H1 (cell line): ENCODE results near the gene CLCN3. TPM values are rescaled to one million over a fixed set of nuclear protein-coding genes. Genes with fewer than 3 reads are reported as not detected.

Experiments
- CTCF ChIA-PET: fragments of 300-600 bp; sonication (Branson Sonifier 250); formaldehyde crosslinking; loops from one replicate; lab custom pipeline; 2021; ENCODE audit not compliant: partially characterized antibody; lab: Charles Lee
- POLR2A ChIA-PET: fragments of 300-600 bp; sonication (Branson Sonifier 250); formaldehyde crosslinking; loops from one replicate; lab custom pipeline; 2021; ENCODE audit warnings: inconsistent platforms; ENCODE audit not compliant: partially characterized antibody; lab: Charles Lee
- DNase-seq, 2 experiments: peaks; one replicate each; pipeline versions ENCODE4 v3.0.0 to v3.0.0-alpha.2; 2010 to 2022; ENCODE audit warnings: low spot score in 2 of 2, low read depth in 1 of 2, mixed read lengths in 1 of 2
- FAIRE-seq: peaks from 2 replicates; lab custom pipeline; 2011; peaks lifted over from hg19 to GRCh38; lab: Jason Lieb, UNC
- H2AFZ ChIP-seq: 2 replicates; pipeline ENCODE4 v1.8.1; 2012; ENCODE audit warnings: low read length, inconsistent platforms
- H2AK5ac ChIP-seq: 2 replicates; pipeline ENCODE4 v1.6.1; 2013; ENCODE audit warnings: low read depth, low read length
- H2BK120ac ChIP-seq: replicated peaks from 2 replicates; pipeline ENCODE3; 2013; ENCODE audit warnings: low read depth, low read length, inconsistent platforms
- H2BK12ac ChIP-seq: 2 replicates; pipeline ENCODE4 v1.6.1; 2013; ENCODE audit warnings: low read depth, low read length
- H2BK15ac ChIP-seq: 2 replicates; pipeline ENCODE4 v1.6.1; 2013; ENCODE audit warnings: low read length
- H2BK20ac ChIP-seq: 2 replicates; pipeline ENCODE4 v1.6.1; 2013; ENCODE audit warnings: low read length
- H2BK5ac ChIP-seq: 2 replicates; pipeline ENCODE4 v1.6.1; 2013; ENCODE audit warnings: low read depth, low read length
- H3K14ac ChIP-seq: 2 replicates; pipeline ENCODE4 v1.6.1; 2013; ENCODE audit warnings: inconsistent platforms; ENCODE audit not compliant: insufficient read length
- H3K18ac ChIP-seq: 2 replicates; pipeline ENCODE4 v1.6.1; 2013; ENCODE audit warnings: low read length; ENCODE audit errors: extremely low read depth
- H3K23ac ChIP-seq: 2 replicates; pipeline ENCODE4 v1.6.1; 2013; ENCODE audit warnings: inconsistent platforms; ENCODE audit not compliant: insufficient read length
- H3K23me2 ChIP-seq: 2 replicates; pipeline ENCODE4 v1.6.1; 2013; ENCODE audit warnings: low read depth, low read length
- H3K27ac ChIP-seq: 2 replicates; pipeline ENCODE4 v1.6.1; 2011; ENCODE audit warnings: low read depth, low read length, inconsistent platforms
- H3K27me3 ChIP-seq, 4 experiments: replicated peaks in 1 of 4; 1 replicate in 1 of 4; 2 replicates in 3 of 4; pipeline versions ENCODE4 v1.6.1 to v1.8.1; 2011 to 2013; ENCODE audit warnings: low read length in 3 of 4, mild to moderate bottlenecking in 3 of 4, inconsistent platforms in 2 of 4, mixed read lengths in 2 of 4, moderate library complexity in 1 of 4; ENCODE audit not compliant: control insufficient read depth in 3 of 4, insufficient read depth in 3 of 4; ENCODE audit errors: extremely low read depth in 1 of 4
- H3K36me3 ChIP-seq, 4 experiments: 2 replicates each; pipeline versions ENCODE4 v1.6.1 to v1.8.1; 2011 to 2013; ENCODE audit warnings: mild to moderate bottlenecking in 4 of 4, low read length in 3 of 4, moderate library complexity in 2 of 4, control low read depth in 1 of 4, inconsistent platforms in 1 of 4; ENCODE audit not compliant: insufficient read depth in 4 of 4, control insufficient read depth in 2 of 4
- H3K4ac ChIP-seq: replicated peaks from 2 replicates; pipeline ENCODE3; 2013; ENCODE audit warnings: low read length, low read depth, mixed read lengths, inconsistent platforms; ENCODE audit not compliant: insufficient read length
- H3K4me1 ChIP-seq, 4 experiments: replicated peaks in 1 of 4; 1 replicate in 1 of 4; 2 replicates in 3 of 4; pipeline versions ENCODE4 v1.6.1 to v1.8.1; 2011 to 2013; ENCODE audit warnings: low read length in 3 of 4, inconsistent platforms in 2 of 4, mixed read lengths in 1 of 4; ENCODE audit not compliant: insufficient read depth in 4 of 4, control insufficient read depth in 3 of 4
- H3K4me2 ChIP-seq, 2 experiments: 2 replicates each; pipeline versions ENCODE4 v1.6.1 to v1.8.1; 2011 to 2013; ENCODE audit warnings: low read depth in 2 of 2, low read length in 2 of 2, control low read depth in 1 of 2, inconsistent platforms in 1 of 2, mild to moderate bottlenecking in 1 of 2; ENCODE audit not compliant: insufficient read depth in 1 of 2
- H3K4me3 ChIP-seq, 4 experiments: fragments of 200-600, 300-600 bp in 1 of 4; sonication (generic), shearing (Covaris generic), sonication (Bioruptor Twin) in 1 of 4; 2 replicates each; pipeline versions ENCODE4 v1.5.1 to v1.8.1; 2011 to 2016; ENCODE audit warnings: low read length in 4 of 4, low read depth in 3 of 4, control low read depth in 2 of 4, inconsistent platforms in 2 of 4, mild to moderate bottlenecking in 2 of 4, mixed read lengths in 1 of 4, moderate library complexity in 1 of 4; ENCODE audit not compliant: insufficient read depth in 2 of 4; ENCODE audit errors: extremely low read depth in 1 of 4
- H3K56ac ChIP-seq: replicated peaks from 2 replicates; pipeline ENCODE3; 2013; ENCODE audit warnings: low read depth, mild to moderate bottlenecking, mixed read lengths, low read length, inconsistent platforms; ENCODE audit not compliant: insufficient read length
- H3K79me1 ChIP-seq: 2 replicates; pipeline ENCODE4 v1.6.1; 2013; ENCODE audit warnings: low read depth, low read length, control low read depth
- H3K79me2 ChIP-seq, 2 experiments: 2 replicates each; pipeline versions ENCODE4 v1.6.1 to v1.8.1; 2012 to 2013; ENCODE audit warnings: low read length in 2 of 2, mild to moderate bottlenecking in 2 of 2, inconsistent platforms in 1 of 2; ENCODE audit not compliant: insufficient read depth in 2 of 2, control insufficient read depth in 1 of 2
- H3K9ac ChIP-seq, 4 experiments: replicated peaks in 1 of 4; 1 replicate in 1 of 4; 2 replicates in 3 of 4; pipeline versions ENCODE4 v1.6.1 to v1.8.1; 2011 to 2013; ENCODE audit warnings: low read depth in 3 of 4, low read length in 3 of 4, control low read depth in 2 of 4, mild to moderate bottlenecking in 2 of 4, moderate library complexity in 2 of 4, inconsistent platforms in 1 of 4; ENCODE audit errors: extremely low read depth in 1 of 4
- H3K9me3 ChIP-seq, 2 experiments: 2 replicates each; pipeline versions ENCODE4 v1.6.1 to v1.8.1; 2012 to 2013; ENCODE audit warnings: mild to moderate bottlenecking in 2 of 2, moderate library complexity in 2 of 2, control low read depth in 1 of 2, inconsistent platforms in 1 of 2, low read depth in 1 of 2, low read length in 1 of 2, mixed read lengths in 1 of 2; ENCODE audit not compliant: insufficient read depth in 2 of 2
- H4K20me1 ChIP-seq, 2 experiments: replicated peaks in 1 of 2; 2 replicates each; pipeline versions ENCODE3 to v1.8.1; 2011 to 2013; ENCODE audit warnings: inconsistent platforms in 2 of 2, low read length in 2 of 2, mild to moderate bottlenecking in 1 of 2; ENCODE audit not compliant: insufficient read depth in 2 of 2, control insufficient read depth in 1 of 2
- H4K5ac ChIP-seq: 2 replicates; pipeline ENCODE4 v1.6.1; 2013; ENCODE audit warnings: low read length, low read depth, mixed read lengths, inconsistent platforms; ENCODE audit not compliant: insufficient read length
- H4K8ac ChIP-seq: 2 replicates; pipeline ENCODE4 v1.8.0; 2013; ENCODE audit warnings: mild to moderate bottlenecking, moderate library complexity, low read length, inconsistent platforms; ENCODE audit not compliant: insufficient read depth; ENCODE audit errors: extremely low read depth
- H4K91ac ChIP-seq: replicated peaks from 2 replicates; pipeline ENCODE3; 2013; ENCODE audit warnings: low read length, mixed read lengths, inconsistent platforms; ENCODE audit not compliant: insufficient read length
- ATF2 ChIP-seq: IDR thresholded peaks from 2 replicates; pipeline ENCODE4 v1.6.1; 2012; ENCODE audit warnings: low read length, inconsistent platforms
- KDM4A ChIP-seq: IDR thresholded peaks from one replicate; pipeline ENCODE4 v1.7.1; 2012; ENCODE audit warnings: low read depth, mild to moderate bottlenecking, moderate library complexity, low read length, inconsistent platforms; ENCODE audit not compliant: severe bottlenecking
- PHF8 ChIP-seq: fragments of 200-600 bp; sonication (generic); conservative IDR thresholded peaks from 2 replicates; pipeline ENCODE4 v1.7.1; 2012; ENCODE audit warnings: low read depth, mild to moderate bottlenecking, inconsistent platforms, low read length, moderate library complexity
- RFX5 ChIP-seq: IDR thresholded peaks from 2 replicates; pipeline ENCODE4 v1.6.1; 2011; ENCODE audit warnings: low read depth, low read length, improper control_type of control experiment, borderline replicate concordance
- WGBS, 2 experiments: shearing (Covaris generic) in 1 of 2; methylation state at CpG; one replicate each; pipeline versions ENCODE4 v1.1.6 to v1.1.7; 2013 to 2015; ENCODE audit warnings: low lambda C conversion rate in 2 of 2, mixed read lengths in 2 of 2, inconsistent platforms in 1 of 2, low coverage in 1 of 2, missing lambda C conversion rate in 1 of 2; ENCODE audit not compliant: insufficient replicate concordance in 2 of 2, insufficient coverage in 1 of 2, insufficient read length in 1 of 2; ENCODE audit errors: extremely low coverage in 1 of 2, missing lambda C conversion rate in 1 of 2; 5-methylcytosine and 5-hydroxymethylcytosine counted together
- polyA plus RNA-seq, 7 experiments: library from polyadenylated mRNA; depleted of rRNA in 3 of 7; stranded (reverse) in 5 of 7; unstranded in 2 of 7; fragments of >200 nt in 5 of 7; fragments of 200-250 nt in 2 of 7; gene quantifications; 1 replicate in 5 of 7; 2 replicates in 1 of 7; 4 replicates in 1 of 7; pipeline versions ENCODE4 v1.2.1 to v1.2.3, GENCODE V29; 2011 to 2013; ENCODE audit warnings: missing spikeins in 2 of 7, mixed read lengths in 2 of 7
- total RNA-seq: library from RNA; stranded (reverse); fragmentation: NEBNext Ultra II Directional; extraction: Animal tissue kit (Norgen Biotek cat#: 25700); gene quantifications from 2 replicates; pipeline ENCODE4 v1.2.1, GENCODE V29; 2021

CLCN3 gene
- total and polyA plus RNA-seq, 2 of the 8 experiments (the other 6 are each of a cell fraction or from before 2014, with no cell fraction given) = 8.8 to 32.8 TPM

- H3K23me2 ChIP-seq = peaks cover 11% of the 10 kb centered on the region
- H3K27ac ChIP-seq = no peak overlapping the region
- no peak overlapping the region for H3K18ac ChIP-seq
- no peak overlapping the region for H4K5ac ChIP-seq
- no peak overlapping the region for H2BK12ac ChIP-seq
- H2BK120ac ChIP-seq = no peak overlapping the region
- H3K14ac ChIP-seq = no peak overlapping the region
- H4K20me1 ChIP-seq = no peaks in the 10 kb centered on the region
- no peak overlapping the region for H3K4ac ChIP-seq
- H2BK20ac ChIP-seq = no peak overlapping the region
- no peak overlapping the region for H3K4me3 ChIP-seq
- no peak for FAIRE-seq
- H2BK15ac ChIP-seq = no peak overlapping the region
- H3K4me2 ChIP-seq = no peak overlapping the region
- no peaks in the 10 kb centered on the region for H3K36me3 ChIP-seq
- H3K23ac ChIP-seq = no peak overlapping the region
- H4K91ac ChIP-seq = no peak overlapping the region
- DNase-seq = no peak
- H3K27me3 ChIP-seq = no peaks in the 10 kb centered on the region
- ChIA-PET CTCF (interaction anchor here (0.9 to 1.7 kb wide), 4 partner anchors 10 to 180 kb away, joined by 3 to 6 read pairs (median 4); no protein-coding TSS in a partner anchor), POLR2A (no interaction called here)
- peaks cover 0 to 14% of the 10 kb centered on the region in 2 experiments; a peak in 2 of 4 replicates for H3K79me2 ChIP-seq
- H3K79me1 ChIP-seq = no peaks in the 10 kb centered on the region
- H2AFZ ChIP-seq = no peak overlapping the region
- no peak overlapping the region for H2BK5ac ChIP-seq
- 83% methylated on average over 4 of the region's 4 CpGs; no CpG with 5 or more reads in 1 of the 2 experiments for WGBS, 2 experiments
- H3K9me3 ChIP-seq = no peaks in the 10 kb centered on the region
- H3K56ac ChIP-seq = no peak overlapping the region
- no peak overlapping the region for H4K8ac ChIP-seq
- no peak overlapping the region for H2AK5ac ChIP-seq
- H3K4me1 ChIP-seq = no peaks in the 10 kb centered on the region; a peak in 1 of 7 replicates
- H3K9ac ChIP-seq = no peak overlapping the region
- TF ChIP-seq ATF2 (no peak), KDM4A (no peak), RFX5 (no peak), PHF8 (no peak)
Measured at GRCh38 chr4:169615467-169616106, 4.8 kb upstream of the CLCN3 start.
